Measurements from ENCODE around the gene DNASE2.
"Not testable (repeated sequence)": the region's sequence is repeated elsewhere in the genome, so short reads cannot be mapped to it uniquely, and the experiment has no call there.

Gene DNASE2, protein sequence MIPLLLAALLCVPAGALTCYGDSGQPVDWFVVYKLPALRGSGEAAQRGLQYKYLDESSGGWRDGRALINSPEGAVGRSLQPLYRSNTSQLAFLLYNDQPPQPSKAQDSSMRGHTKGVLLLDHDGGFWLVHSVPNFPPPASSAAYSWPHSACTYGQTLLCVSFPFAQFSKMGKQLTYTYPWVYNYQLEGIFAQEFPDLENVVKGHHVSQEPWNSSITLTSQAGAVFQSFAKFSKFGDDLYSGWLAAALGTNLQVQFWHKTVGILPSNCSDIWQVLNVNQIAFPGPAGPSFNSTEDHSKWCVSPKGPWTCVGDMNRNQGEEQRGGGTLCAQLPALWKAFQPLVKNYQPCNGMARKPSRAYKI

DNA sequence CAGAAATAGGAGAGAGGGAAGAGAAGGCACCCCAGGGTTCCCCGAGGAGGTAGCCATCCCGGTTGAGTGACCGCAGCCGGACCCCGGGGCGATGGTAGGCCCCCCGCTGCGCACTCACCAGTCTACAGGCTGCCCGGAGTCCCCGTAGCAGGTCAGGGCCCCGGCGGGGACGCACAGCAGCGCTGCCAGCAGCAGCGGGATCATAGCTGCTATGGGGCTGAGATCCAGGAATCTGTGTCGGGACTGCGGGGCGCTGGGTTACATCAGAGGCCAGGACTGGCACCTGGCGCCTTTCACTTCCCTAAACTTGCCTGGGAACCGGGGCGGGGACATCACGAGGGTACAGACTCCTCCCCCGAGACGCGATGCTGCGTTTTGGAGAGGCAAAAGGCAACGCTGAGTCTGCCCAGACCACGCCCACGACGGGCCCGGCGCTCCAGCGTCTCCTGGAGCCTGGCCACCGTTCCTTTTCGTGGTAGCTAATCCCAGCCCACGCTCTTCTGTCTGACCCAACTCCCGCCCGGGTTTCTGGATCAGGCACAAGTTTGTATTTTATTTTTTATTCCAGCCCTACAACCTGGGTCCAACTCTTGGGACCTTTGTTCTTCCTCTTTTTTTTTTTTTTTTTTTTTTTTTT, at the start of gene DNASE2:
DNASE2 (minus strand) TSS at position 278 of the 637 bp plus-strand sequence; CDS start at position 204, 74 bp downstream.
- DNase-seq: peak; percentile 93

DNA sequence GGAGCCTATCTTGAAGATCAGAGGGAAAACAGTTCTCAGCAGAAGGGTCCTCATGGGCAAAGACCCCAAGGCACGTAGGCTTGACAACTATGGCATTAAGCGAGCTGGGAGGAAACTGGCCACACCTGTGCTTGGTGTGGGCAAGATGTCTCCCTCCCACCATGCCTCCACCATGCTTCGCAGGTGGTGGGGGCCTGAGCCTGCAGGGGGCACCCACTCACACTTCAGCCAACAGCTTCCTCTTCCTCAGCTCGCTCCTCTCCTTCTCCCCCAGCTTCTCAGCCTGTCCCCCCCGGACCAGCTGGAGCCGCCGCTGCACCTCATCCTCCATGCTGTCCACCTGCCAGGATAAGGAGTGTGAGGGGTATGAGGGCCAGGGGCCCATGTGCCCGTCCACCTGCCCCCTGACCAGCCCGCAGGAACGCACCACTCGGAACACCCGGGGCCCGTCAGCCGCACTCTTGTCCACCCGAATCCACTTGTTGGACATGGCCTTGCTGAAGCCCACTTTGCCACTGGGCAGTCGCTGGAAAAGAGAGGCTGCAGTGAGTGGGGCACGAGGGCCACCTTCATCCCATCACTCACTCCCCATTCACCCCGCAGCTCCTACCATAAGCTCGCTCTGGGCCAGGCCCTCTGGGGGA, 48.9 kb upstream of the DNASE2 start:
- no peak for DNase-seq

DNA sequence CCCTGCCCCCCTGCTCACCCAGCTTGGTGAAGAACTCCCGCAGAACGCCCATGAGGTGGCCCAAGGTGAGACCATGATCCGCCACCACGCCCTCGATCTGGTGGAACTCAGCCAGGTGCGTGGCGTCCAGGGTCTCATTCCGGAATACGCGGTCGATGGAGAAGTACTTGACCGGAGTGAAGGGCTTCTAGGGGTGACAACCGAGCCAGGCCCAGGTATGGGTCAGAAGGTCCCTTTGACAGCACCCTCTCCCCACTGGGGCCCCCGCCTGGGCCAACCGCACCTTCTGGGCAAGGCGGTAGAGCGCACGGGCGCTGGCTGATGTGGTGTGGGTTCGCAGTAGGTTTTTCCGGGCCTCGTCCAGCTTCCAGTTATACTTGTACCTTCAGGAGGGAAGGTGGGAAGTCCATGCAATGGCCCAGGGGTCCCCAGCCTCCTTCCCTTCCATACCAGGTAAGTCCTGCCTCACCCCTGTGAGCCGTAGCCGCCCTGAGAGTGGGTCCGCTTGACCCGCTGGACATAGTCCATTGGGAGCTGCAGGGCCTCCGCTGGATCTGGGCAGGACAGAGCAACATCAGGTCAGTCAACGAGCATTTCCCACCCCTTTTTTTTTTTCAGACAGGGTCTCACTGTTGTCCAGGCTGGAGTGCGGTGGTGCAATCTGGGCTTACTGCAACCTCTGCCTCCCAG, 43.5 kb upstream of the DNASE2 start:
- no peak for DNase-seq

DNA sequence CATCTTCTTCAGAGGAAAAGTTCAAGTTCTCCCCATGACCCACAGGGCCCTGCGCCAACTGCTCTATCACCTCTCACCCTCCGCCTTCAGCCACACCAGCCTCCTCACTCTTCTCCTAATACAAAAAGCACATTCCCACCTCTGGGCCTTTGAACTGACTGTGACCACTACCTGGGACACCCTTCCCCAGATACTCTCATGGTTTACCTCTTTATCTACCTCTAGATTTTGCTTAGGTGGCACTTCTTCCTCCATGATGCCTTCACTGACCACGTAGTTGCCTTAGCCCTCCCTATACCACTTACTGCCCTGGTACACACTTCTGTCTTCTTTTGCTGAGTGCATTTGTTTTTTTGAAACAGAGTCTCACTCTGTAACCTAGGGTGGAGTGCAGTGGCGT, 41.7 kb upstream of the DNASE2 start:
- no peak for DNase-seq

DNA sequence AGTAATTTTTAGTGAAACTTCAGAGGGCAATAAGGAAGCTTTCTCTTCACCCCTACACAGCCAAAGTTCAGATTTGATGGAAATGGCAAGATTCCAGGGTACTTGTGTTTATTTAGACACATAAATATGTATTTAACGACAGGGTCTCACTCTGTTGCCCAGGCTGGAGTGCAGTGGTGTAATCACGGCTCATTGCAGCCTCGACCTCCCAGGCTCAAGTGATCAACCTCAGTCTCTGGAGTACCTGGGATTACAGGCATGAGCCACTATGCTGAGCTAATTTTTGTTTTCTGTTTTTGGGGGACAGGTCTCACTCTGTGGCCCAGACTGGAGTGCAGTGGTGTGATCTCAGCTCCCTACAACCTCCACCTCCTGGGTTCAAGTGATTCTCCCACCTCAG, 39.8 kb upstream of the DNASE2 start:
- DNase-seq: no peak

DNA sequence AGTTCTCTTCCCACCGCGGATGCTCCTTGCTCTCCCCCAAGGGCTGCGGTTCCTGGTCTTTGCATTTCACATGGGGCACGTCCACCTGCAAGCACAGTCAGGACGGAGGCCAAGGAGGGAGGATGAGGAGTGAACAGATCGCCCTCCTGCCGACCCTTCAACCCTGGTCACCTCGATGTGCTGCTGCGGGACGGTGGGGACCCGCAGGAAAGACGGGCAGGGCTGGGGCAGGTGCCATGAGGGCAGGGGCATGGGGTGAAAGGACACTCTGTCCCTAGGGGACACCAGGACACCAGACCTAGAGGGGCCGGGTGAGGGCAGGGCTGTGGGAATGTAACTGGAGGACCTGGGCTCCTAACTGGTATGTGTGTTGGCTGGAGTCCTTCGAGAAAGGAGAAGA, 37.0 kb upstream of the DNASE2 start:
- no peak for DNase-seq

DNA sequence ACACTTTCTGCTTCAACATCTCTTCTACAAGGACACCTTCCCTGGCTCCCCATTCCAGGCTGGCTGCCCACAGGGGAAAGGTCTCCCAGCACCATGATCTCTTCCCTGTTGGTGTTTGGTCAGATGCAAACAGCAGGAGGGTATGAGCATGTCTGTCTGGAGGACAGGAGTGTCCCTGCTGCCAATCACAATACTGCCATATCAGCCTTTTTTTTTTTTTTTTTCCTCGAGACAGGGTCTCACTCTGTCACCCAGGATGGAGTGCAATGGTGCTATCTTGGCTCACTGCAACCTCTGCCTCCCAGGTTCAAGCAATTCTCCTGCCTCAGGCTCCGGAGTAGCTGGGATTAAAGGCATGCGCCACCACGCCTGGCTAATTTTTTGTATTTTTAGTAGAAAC, 34.6 kb upstream of the DNASE2 start:
- DNase-seq: not testable (repeated sequence)

DNA sequence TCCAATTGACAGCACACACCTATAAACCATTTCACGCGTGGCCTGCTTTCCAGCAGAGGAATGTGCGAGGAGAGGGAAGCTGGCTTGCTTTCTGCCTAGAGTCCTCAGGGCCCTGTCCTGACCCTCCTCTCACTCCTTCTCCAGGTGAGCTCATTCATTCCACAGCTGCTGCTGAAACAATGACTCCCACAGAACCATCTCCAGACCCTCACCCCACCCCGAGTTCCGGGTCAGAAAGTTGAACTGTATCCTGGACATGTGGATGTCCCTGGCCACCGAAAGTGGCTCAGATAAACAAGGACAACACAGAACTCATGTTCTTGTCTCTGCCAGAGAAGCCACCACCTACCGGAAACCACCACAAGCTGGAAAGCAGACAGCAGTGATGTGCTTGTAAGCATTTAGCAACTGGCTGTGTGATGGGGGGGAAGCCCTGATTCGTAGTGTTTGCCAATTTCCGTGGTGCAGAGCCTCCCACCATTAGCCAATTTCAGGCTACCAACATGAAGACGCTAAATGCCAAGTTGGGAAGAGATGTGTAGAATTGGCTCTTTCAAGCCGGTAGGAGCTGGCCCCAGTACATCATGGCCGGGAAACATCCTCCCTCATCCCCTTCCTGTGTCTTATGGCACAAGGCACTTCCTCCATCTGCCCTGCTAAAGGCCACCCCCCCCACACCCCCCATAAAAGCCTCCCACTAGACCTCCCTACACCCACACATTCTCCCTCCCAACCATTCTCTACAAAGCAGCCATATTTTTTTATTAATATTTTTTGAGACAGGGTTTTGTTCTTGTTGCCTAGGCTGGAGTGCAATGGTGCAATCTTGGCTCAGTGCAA, 32.8 kb upstream of the DNASE2 start:
- DNase-seq: peak; percentile 42

DNA sequence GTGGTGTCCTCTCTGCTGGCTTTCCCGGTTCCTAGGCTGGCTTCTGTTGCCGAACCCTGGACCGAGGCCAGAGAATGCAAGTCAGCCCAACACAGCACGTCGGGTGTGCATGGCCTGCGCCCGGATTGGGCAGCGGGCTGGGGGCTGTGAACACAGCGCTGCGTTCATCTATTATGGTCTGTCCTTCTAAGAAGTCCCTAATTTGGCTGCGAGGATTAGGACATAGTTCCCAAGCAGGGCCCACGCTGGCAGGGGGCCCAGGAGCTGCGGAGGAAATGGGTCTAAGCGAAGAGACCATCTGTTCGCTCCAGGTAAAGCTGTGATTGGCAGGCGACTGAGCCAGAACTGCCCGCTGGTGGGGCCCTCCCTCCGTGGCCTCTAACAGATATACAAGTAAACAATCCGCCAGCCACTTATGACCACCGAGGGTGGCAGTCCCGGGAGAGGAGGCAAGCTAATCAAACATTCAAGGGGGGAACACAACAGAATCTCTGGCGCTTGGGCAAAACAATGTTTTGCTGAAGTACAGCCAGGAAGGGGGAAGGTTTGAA, 31.8 kb upstream of the DNASE2 start:
- DNase-seq: no peak

DNA sequence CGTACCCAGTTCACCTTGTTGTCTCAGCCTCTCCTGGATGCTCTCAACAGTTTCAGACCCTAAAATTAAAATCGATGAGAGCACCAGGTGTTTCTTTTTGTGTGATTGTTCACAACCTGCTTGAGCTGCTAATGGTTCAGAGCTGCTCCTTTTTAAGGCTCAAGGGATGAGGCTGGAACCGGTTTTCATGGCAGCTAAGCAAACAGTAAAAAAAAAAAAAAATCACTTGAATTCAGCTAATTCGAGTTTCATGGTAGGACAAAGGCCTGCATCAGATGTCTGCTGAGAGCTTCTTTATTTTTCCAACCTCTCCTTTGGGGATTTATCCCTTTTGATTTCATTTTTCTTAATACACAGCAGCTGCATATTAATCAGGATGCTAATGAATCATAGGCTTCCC, 31.3 kb upstream of the DNASE2 start:
- DNase-seq: no peak

DNA sequence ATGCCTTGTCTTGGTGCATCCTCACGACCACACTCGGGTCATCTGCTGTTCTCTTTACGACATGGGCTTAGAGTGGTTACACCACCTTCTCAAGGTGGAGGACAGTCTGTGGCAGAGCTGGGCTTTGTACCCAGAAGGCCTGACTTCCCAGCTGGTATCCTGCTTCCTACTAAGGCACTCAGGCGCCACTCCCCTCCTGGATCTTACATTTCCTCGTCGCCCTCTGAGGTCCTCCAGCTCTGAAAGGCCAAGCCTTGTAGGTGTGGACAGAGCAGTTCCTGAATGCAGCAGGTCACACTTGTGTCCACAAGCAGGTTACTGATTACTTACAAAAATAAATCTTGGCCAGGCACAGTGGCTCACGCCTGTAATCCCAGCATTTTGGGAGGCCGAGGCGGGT, 25.9 kb upstream of the DNASE2 start:
- no peak for DNase-seq

DNA sequence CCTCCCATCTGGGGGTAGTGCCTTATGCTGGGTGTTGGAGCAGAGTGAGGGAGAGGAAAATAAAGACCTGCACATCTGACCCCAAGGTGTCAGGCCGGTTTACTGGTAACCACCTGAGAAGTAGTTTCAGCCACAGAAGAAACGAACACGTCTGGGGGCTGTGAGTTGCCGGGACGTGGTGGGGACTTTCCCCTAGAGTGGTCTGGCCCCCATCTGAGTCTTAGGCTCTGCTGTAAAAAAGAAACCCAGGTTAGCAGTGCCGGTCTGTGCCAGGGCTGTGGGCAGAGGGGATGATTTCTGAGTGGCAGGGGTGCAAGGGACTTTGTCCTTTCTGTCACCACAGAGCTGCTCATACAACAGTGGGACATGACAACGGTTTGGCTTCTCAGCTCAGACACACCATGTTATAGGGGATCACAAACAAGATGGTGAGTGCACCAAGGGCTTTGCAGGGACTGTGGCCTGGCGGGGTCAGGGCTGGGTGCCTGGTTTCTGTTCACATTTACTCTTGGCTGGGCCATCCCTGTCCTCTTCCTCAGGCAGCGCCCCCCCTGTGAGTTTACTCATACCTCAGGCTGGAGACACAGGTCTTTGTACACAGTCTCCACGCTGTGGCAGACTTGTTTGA, 18.8 kb upstream of the DNASE2 start:
- DNase-seq: no peak

DNA sequence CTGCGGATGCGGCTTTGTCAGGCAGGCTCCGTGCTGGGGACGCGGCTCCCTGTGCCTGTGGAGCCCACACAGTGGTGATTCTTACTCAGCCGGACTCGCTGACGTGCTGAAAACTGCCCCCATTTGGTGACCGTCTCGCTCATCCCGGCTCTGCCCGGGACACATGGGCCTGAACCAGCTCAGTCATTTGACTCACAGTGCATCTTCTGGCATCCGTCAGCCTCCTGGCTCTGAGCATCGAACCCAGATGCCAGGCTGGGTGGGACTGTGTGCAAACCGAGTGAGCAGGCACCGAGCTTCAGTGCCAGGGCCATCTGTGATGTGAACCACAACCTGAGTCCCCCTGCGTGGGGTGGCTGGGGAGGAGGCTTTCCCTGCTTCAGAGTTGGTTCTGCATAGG, 15.2 kb upstream of the DNASE2 start:
- DNase-seq: no peak

DNA sequence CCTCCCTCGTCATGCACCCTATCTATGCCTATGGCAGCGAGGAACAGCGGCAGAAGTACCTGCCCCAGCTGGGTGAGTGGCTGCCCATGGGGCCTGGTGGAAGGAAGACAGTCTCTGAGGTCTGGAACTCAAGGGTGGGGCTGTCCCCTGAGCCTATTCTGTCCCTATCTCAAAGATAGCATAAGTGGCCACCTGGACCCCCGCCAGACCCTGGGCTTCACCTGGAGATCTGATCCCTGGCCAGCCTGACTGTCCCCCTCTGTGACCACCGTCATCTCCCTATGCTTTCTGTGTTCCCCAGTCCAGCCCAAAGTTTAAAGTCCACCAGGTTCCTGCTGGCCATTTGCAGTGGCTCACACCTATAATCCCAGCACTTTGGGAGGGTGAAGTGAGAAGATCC, 12.3 kb upstream of the DNASE2 start:
- DNase-seq: no peak

DNA sequence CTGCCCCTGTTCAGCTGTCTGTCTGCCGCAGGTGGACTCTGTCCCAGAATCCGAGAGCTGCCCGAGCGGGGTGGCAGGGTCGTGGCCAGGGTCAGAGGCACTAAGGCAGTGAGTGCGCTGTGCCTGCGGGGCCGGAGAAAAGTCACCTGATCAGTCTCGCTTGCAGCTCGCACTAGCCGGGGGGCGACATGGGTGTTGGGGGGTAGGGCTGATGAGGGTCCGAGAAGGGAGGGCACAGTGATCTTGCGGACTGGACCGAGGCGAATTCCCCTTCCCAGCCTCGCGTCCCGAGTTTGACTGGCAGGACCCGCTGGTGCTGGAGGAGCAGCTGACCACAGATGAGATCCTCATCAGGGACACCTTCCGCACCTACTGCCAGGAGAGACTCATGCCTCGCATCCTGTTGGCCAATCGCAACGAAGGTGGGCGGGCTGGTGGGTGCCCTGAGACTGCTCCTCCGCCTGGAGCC, 10.3 kb upstream of the DNASE2 start:
- no peak for DNase-seq

DNA sequence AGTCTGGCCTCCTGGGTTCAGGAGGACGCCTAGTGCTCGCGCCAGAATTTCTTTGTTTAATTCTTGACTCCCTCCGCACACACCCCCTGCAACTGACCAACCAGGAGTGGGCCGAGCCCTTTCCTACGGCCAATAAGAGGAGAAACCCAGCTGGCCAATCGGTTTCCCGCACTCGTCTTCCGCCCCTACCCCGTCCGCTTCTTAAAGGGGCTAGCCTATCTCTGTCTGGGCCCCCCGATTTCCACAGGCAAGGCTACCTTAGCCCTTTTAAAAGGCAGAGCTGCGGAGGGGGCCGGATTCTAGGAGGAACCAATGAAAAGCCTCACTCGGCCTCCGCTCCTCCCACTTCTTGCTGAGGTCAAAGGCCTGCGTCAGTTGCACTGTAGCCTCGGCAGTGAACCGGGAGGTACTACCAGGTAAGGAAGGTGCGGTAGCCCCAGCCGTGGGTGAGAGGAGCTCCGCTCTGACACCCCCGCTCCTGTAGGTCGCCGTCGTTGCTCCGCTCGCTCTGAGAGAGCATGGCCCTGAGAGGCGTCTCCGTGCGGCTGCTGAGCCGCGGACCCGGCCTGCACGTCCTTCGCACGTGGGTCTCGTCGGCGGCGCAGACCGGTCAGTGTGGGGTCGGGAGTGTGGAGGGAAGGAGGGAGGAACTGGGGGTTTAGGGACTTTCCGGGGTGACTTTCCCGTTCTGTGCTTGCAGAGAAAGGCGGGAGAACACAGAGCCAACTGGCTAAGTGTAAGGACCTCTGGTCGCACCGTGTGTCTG, 9.7 kb upstream of the DNASE2 start, which contains the start of gene GCDH:
GCDH (plus strand) TSS at position 374 of the 766 bp plus-strand sequence; CDS start at position 519, 145 bp downstream.
- DNase-seq: peak; percentile 98

DNA sequence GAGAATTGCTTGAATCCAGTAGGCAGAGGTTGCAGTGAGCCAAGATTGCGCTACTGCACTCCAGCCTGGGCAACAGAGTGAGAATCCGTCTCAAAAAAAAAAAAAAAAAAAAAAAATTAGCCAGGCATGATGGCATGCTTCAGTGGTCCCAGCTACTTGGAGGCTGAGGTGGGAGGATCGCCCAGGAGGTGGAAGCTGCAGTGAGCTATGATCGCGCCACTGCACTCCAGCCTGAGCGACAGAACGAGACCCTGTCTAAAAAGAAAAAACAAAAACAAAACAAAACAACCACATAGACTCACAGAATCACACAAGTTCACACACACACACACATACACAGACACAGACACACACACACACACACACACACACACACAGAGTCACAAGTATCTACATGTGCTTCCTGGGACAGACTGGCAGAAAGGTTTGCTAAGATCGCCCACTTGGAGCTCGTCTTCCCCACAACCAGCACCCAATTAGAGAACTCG, 9.1 kb upstream of the DNASE2 start:
- DNase-seq: not testable (repeated sequence)

DNA sequence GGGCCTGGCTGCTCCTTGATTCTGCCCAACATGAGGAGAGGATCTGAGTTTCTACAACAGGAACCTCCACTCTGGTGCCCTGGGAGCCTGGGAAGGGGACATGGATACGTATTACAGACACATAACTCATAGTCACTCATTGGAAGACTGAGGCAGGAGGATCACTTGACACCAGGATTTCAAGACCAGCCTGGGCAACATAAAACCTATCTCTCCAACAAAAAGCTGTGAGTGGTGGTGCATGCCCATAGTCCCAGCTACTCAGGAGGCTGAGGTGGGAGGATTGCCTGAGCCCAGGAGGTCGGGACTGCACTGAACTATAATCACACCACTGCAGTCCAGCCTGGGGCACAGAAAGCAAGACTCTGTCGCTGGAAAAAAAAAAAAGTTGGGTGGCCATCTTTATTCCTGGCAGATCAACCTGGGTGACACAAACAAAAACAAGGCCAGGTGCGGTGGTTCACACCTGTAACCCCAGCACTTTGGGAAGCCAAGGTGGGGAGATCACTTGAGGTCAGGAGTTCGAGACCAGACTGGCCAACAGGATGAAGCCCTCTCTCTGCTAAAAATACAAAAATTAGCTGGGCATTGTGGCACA, 6.9 kb upstream of the DNASE2 start:
- DNase-seq: no peak

DNA sequence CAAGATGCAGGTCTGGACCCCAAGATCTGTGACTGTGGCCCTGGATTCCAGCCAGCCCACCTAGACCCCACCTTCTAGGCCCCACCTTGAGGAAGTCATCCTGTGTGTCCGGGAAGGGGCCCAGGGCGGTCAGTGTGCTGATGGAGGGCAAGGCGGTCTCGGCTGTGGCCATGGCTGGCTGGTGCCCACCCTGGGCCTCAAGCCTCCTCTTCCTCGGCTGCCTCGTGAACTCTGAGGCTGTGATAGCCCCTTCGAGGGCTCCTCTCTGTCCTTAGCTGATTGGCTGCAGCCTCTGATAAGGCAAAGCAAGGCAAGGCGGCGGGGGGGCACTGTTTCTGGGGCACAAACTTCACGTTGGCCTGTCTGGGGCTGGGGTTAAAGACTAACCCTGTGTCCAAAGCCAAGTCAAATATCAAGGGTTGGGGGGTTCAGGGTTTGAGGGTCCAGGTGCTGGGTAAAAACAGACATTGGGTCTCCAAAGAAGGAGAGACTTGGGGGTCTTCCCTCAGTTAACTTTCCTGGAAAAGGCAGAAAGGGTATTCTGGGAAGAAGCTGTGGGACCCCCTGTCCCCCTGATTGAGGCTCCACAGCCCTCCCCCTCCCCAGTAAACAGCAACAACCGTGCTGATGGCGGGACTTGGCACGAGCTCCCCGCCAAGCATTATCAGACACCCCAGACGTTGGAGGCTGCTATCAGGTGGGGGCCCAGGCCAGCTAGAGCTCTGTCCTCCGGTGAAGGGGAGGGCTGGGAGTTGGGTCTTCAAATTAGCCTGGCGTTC, 5.9 kb upstream of the DNASE2 start, which contains the start of gene KLF1:
KLF1 (minus strand) TSS at position 233 of the 779 bp plus-strand sequence; CDS start at position 172, 61 bp downstream.
- DNase-seq: no peak
